Neural progenitor cell (in vitro differentiated cells): ENCODE measurements around the gene CCDC91. TPM values are rescaled to one million over a fixed set of nuclear protein-coding genes. Genes with fewer than 3 reads are reported as not detected.

Experiments
- DNase-seq: peaks from one replicate; pipeline ENCODE4 v3.0.0-alpha.2; 2016; ENCODE audit warnings: low spot score
- H2AFZ ChIP-seq: fragments of 200-600 bp; sonication (generic); replicated peaks from 2 replicates; pipeline ENCODE4 v1.6.1; 2016; ENCODE audit warnings: antibody characterized with exemption
- H3F3A ChIP-seq: fragments of 200-600 bp; sonication (generic); 2 replicates; pipeline ENCODE4 v1.6.1; 2016; ENCODE audit warnings: antibody characterized with exemption, low read depth
- H3K27ac ChIP-seq: fragments of 200-600 bp; sonication (generic); 2 replicates; pipeline ENCODE4 v1.5.1; 2016; ENCODE audit warnings: mild to moderate bottlenecking
- H3K27me3 ChIP-seq: fragments of 200-600 bp; sonication (generic); 2 replicates; pipeline ENCODE4 v1.6.1; 2016; ENCODE audit warnings: mild to moderate bottlenecking, moderate library complexity
- H3K36me3 ChIP-seq: fragments of 200-600 bp; sonication (generic); 2 replicates; pipeline ENCODE4 v1.5.1; 2016
- H3K4me1 ChIP-seq: fragments of 200-600 bp; sonication (generic); 2 replicates; pipeline ENCODE4 v1.6.1; 2016; ENCODE audit warnings: mixed run types
- H3K4me2 ChIP-seq: fragments of 200-600 bp; sonication (generic); 2 replicates; pipeline ENCODE4 v1.6.1; 2016
- H3K4me3 ChIP-seq: fragments of 200-600 bp; sonication (generic); 2 replicates; pipeline ENCODE4 v1.5.1; 2016
- H3K79me2 ChIP-seq: fragments of 200-600 bp; sonication (generic); 2 replicates; pipeline ENCODE4 v1.6.1; 2016; ENCODE audit warnings: low read depth
- H3K9ac ChIP-seq: fragments of 200-600 bp; sonication (generic); 2 replicates; pipeline ENCODE4 v1.6.1; 2016
- H3K9me3 ChIP-seq: fragments of 200-600 bp; sonication (generic); 2 replicates; pipeline ENCODE4 v1.5.1; 2016; ENCODE audit warnings: low read depth
- H4K20me1 ChIP-seq: fragments of 200-600 bp; sonication (generic); 2 replicates; pipeline ENCODE4 v1.6.1; 2016; ENCODE audit warnings: low read depth
- H3K27ac Mint-ChIP-seq: 3 replicates; pipeline ENCODE4 v1.8.0; 2021; ENCODE audit warnings: mixed read lengths
- H3K27me3 Mint-ChIP-seq: 2 replicates; pipeline ENCODE4 v1.8.0; 2022; ENCODE audit warnings: low read depth, mild to moderate bottlenecking, inconsistent platforms, moderate library complexity, mixed read lengths; ENCODE audit not compliant: insufficient read depth
- H3K36me3 Mint-ChIP-seq: 3 replicates; pipeline ENCODE4 v1.8.0; 2021; ENCODE audit warnings: mixed read lengths
- H3K4me1 Mint-ChIP-seq: 3 replicates; pipeline ENCODE4 v1.8.0; 2021; ENCODE audit warnings: mixed read lengths
- H3K4me3 Mint-ChIP-seq: 3 replicates; pipeline ENCODE4 v1.8.0; 2021; ENCODE audit warnings: mild to moderate bottlenecking, moderate library complexity, mixed read lengths
- H3K9me3 Mint-ChIP-seq: 3 replicates; pipeline ENCODE4 v1.8.0; 2020; ENCODE audit warnings: mixed read lengths
- EZH2 ChIP-seq: fragments of 200-600 bp; sonication (generic); IDR thresholded peaks from 2 replicates; pipeline ENCODE4 v1.6.1; 2017; ENCODE audit warnings: antibody characterized with exemption, mild to moderate bottlenecking, moderate library complexity
- EZH2phosphoT487 ChIP-seq: fragments of 200-600 bp; sonication (generic); IDR thresholded peaks from 2 replicates; pipeline ENCODE4 v1.6.1; 2017; ENCODE audit warnings: antibody characterized with exemption
- total RNA-seq: library from RNA; depleted of rRNA; stranded (reverse); fragments of >200 nt; gene quantifications from 2 replicates; pipeline ENCODE4 v1.2.3, GENCODE V29; 2015; ENCODE audit warnings: low replicate concordance
- TF ChIP-seq, protein P1 (sequence below): fragments of 200-600 bp; sonication (generic); IDR thresholded peaks from 2 replicates; pipeline ENCODE4 v1.5.1; 2017; ENCODE audit warnings: antibody characterized with exemption, mild to moderate bottlenecking

Gene CCDC91
- total RNA-seq, 1 donor from 2014 or later: 35.8 TPM

DNA sequence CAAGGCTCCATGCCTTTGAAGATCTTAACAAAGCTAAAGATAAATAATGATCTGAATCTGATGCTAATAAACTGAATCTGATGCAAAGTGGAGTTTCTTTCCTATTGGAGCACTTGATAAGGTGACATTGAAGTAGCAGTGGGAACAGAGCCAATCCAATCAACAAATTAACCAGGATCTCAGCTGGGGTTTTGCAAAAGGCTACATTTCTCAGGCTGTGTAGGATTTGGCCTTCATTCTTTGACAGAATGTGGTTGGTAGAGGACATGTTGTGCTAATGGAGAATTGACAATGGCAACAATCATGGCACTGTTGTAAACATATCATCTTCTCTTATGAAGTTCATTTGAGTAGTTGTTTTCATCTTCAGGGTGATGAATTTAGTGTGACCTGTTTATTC, 164.9 kb downstream of the CCDC91 start:
- H2AFZ ChIP-seq: no peak overlapping the region
- no peaks in the 10 kb centered on the region for H3K36me3 ChIP-seq
- Mint-ChIP-seq H3K4me1 (no peaks in the 10 kb centered on the region), H3K9me3 (peaks cover 6% of the 10 kb centered on the region), H3K27me3 (no peaks in the 10 kb centered on the region), H3K4me3 (no peak overlapping the region), H3K36me3 (peaks cover 7% of the 10 kb centered on the region), H3K27ac (no peak overlapping the region)
- no peaks in the 10 kb centered on the region for H3K9me3 ChIP-seq
- H3K9ac ChIP-seq: no peak overlapping the region
- no peaks in the 10 kb centered on the region for H3K79me2 ChIP-seq
- no peak overlapping the region for H3K4me3 ChIP-seq
- no peaks in the 10 kb centered on the region for H3F3A ChIP-seq
- H3K27me3 ChIP-seq: no peaks in the 10 kb centered on the region
- DNase-seq: no peak
- no peaks in the 10 kb centered on the region for H4K20me1 ChIP-seq
- no peaks in the 10 kb centered on the region for H3K4me1 ChIP-seq
- no peak overlapping the region for H3K27ac ChIP-seq
- TF ChIP-seq EZH2 (no peak), EZH2phosphoT487 (no peak)
- TF ChIP-seq, protein P1, sequence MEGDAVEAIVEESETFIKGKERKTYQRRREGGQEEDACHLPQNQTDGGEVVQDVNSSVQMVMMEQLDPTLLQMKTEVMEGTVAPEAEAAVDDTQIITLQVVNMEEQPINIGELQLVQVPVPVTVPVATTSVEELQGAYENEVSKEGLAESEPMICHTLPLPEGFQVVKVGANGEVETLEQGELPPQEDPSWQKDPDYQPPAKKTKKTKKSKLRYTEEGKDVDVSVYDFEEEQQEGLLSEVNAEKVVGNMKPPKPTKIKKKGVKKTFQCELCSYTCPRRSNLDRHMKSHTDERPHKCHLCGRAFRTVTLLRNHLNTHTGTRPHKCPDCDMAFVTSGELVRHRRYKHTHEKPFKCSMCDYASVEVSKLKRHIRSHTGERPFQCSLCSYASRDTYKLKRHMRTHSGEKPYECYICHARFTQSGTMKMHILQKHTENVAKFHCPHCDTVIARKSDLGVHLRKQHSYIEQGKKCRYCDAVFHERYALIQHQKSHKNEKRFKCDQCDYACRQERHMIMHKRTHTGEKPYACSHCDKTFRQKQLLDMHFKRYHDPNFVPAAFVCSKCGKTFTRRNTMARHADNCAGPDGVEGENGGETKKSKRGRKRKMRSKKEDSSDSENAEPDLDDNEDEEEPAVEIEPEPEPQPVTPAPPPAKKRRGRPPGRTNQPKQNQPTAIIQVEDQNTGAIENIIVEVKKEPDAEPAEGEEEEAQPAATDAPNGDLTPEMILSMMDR: no peak
- H3K4me2 ChIP-seq: no peak overlapping the region

DNA sequence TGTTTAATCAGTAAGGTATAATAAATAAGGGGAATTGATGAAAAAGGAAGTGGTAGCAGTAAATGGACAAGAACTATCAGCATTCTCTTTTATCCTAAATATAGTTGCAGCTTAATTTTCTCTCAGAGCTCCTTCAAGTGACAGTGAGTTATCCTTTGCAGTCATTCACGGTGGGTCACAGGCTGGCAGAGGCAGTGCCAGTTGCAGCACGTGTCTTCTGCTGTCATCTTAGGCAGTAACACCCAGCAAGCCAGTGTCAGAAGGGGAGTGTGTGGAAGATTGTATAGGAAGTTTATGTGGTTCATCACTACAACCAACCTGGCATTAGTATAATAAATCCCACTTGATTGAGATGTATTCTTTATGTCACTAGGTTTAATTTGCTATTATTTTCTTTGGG, 170.0 kb downstream of the CCDC91 start:
- H3K27ac Mint-ChIP-seq: no peak overlapping the region
- no peak for DNase-seq
- Histone ChIP-seq H3K4me2 (no peak overlapping the region), H3K36me3 (no peaks in the 10 kb centered on the region), H3K9ac (no peak overlapping the region), H3K4me1 (no peaks in the 10 kb centered on the region), H3F3A (no peaks in the 10 kb centered on the region), H3K27me3 (no peaks in the 10 kb centered on the region), H3K9me3 (no peaks in the 10 kb centered on the region), H2AFZ (no peak overlapping the region), H3K27ac (no peak overlapping the region), H4K20me1 (no peaks in the 10 kb centered on the region), H3K79me2 (no peaks in the 10 kb centered on the region), H3K4me3 (no peak overlapping the region)
- H3K4me3 Mint-ChIP-seq: no peak overlapping the region
- H3K4me1 Mint-ChIP-seq: no peaks in the 10 kb centered on the region
- TF ChIP-seq EZH2 (no peak), EZH2phosphoT487 (no peak)
- TF ChIP-seq, protein P1: no peak
- H3K27me3 Mint-ChIP-seq: no peaks in the 10 kb centered on the region
- H3K9me3 Mint-ChIP-seq: no peaks in the 10 kb centered on the region
- no peaks in the 10 kb centered on the region for H3K36me3 Mint-ChIP-seq

DNA sequence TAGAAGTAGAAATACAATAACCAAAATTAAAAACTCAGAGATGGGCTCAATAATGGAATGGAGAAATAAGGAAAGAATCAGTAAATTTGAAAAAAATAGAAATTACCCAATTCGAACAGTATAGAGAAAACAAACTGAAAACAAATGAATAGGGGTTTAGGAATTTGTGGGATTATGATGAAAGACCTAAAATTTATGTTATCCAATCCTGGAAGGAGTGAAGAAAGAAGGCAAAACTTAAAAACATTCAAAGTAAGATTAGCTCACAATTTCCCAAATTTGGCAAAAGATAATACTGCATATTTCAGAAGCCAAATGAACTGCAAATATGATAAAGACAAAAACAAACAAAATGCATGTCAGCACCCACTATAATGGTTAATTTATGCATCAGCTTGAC, 177.1 kb downstream of the CCDC91 start:
- DNase-seq: no peak
- H3K27ac Mint-ChIP-seq: no peak overlapping the region
- no peak for TF ChIP-seq EZH2phosphoT487
- TF ChIP-seq EZH2: no peak
- TF ChIP-seq, protein P1: no peak
- peaks cover 43% of the 10 kb centered on the region for H3K36me3 Mint-ChIP-seq
- H3K4me1 ChIP-seq: no peaks in the 10 kb centered on the region
- no peaks in the 10 kb centered on the region for H4K20me1 ChIP-seq
- no peak overlapping the region for H3K4me3 ChIP-seq
- no peak overlapping the region for H2AFZ ChIP-seq
- H3K36me3 ChIP-seq: peaks cover 3% of the 10 kb centered on the region
- peaks cover 45% of the 10 kb centered on the region for H3K9me3 Mint-ChIP-seq
- no peak overlapping the region for H3K4me2 ChIP-seq
- no peaks in the 10 kb centered on the region for H3K27me3 Mint-ChIP-seq
- H3K27ac ChIP-seq: no peak overlapping the region
- no peaks in the 10 kb centered on the region for H3K79me2 ChIP-seq
- H3K9me3 ChIP-seq: peaks cover 10% of the 10 kb centered on the region
- H3K4me3 Mint-ChIP-seq: no peak overlapping the region
- no peak overlapping the region for H3K9ac ChIP-seq
- no peaks in the 10 kb centered on the region for H3K4me1 Mint-ChIP-seq
- H3K27me3 ChIP-seq: no peaks in the 10 kb centered on the region
- no peaks in the 10 kb centered on the region for H3F3A ChIP-seq
